CD4-positive, alpha-beta T cell treated with Interleukin-21 for 1 hour (primary cell): Measurements from ENCODE around the gene PSMD6.

Experiments
- DNase-seq: peaks from one replicate; pipeline ENCODE4 v3.0.0-alpha.2; 2020

Gene PSMD6

GRCh38 chr3:64042952-64043351 lies 19.7 kb upstream of the PSMD6 start:
- DNase-seq = no peak

- no peak for DNase-seq
These were observed 16.9 kb upstream of the PSMD6 start for GRCh38 chr3:64039981-64040733.

DNA sequence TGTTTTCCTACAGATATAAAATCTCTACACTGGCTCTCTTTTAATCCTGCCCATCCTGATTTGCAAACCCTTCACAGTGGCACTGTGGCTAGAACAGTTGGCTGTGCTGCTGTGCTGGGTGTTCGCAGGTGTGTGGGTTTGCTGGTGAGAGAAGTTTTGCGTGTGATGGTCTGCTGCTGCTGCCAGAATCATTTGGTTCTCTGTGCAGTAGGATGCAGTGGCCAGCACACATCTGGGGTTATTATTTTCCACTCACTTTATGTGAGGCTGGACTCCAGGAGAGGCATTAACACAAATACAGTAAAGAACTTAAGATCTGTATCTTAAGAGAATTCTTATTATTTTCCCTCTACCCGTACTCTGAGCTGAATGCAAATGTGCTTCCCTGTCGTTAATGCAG lies 16.0 kb upstream of the PSMD6 start:
- no peak for DNase-seq

DNA sequence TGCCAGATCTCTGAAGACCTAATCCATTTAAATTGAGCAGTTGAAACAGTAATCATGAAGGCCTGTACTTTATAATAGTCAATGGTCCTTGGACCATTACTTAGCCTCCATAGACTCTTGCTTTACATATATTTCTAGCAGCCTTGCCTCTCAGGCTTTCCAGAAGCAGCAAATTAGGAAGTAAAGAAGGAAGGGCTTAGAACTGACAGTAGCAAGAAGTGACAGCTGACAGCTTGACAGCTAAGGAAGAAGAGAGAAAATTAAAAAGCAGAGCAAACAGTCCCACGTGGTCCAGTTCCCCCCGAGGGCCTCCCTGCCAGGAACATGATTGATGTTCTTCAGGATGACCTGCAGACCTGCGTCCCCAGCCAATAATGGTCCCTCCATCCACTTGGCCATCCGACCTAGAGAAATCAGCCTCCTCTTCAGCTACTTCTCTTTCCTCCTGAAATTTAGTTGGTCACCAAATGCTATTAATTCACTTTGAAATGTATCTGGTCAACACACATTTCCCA lies 15.0 kb upstream of the PSMD6 start:
- DNase-seq = no peak

DNA sequence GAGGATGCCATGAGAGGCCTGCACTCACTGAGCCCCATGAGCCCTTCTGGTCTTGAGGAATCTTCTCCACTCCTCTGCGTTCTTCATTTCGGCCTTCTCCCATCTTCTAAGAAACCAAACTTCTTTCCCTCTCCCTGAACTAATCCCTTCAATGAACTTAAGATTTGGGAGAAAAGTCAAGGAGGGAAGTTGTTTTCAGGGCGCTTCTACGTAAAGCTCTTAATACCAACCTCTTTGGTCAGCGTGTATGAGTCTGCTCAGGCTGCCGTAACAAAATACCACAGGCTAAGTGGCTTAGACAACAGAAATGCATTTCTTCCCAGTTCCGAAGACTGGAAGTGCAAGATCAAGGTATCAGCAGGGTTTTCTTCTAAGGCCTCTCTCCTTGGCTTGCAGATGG lies 13.8 kb upstream of the PSMD6 start:
- DNase-seq = no peak

DNA sequence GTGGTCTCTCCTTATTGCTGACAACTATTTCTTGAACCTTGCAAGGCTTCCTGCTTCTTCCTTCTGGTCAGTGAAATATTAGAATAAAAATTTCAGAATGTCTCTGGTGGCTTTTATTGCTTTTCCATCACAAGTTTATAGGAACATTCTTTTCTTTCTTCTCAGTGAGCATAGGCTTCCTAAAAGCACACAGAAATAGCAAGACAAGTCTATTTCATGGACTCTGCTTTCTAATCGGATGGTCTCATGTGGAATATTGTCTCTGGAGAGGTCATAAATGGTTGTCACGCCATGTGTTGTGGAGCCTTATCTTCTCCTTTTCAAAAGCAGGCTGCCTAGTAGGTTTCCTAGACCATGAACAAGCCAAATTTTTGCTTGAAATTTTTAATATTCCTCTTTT lies 9.8 kb upstream of the PSMD6 start:
- no peak for DNase-seq

DNA sequence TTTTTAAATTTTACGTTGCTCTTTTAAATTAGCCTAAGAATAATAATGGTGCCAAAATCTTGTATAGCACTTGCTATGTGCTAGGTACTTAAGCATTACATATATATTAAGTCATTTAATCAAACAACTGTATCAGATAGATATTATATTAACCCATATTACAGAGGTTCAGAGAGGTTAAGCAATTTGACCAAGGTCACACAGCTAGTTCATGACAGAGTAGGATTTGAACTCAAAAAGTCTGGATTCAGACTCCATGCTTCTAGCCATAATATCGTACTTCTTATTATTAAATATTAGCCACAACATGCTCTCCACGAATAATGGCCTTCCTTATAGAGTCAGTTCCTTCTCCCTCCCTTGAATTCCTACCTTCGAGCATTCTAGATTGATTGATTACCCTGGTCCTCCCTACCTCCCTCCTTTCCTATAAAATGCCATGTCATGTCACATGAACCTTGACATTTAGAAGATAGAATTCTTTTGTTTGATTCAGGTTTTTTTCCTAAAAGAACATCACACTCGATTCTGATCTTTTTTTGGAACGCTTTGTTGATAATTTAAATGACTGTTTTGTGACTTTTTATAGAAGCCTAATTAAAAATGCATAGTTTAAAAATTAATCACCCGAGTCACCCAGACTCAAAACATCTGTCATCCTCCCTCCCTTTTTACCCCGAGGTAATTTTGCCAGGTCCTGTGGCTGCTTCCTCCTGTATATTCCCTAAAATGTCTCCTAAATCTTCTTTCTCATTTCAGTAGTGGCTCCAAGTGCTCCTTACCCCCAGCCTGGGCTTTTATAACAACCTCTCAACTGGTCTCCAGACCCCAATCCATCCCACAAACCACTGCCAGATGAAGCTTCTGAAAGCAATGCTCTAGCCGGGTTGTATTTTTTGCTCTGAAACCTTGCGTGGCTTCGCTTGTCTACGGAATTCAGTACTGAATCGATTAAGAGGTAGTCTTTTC lies 8.5 kb upstream of the PSMD6 start:
- DNase-seq = no peak

- peak; percentile 83 for DNase-seq
These were observed 7.4 kb upstream of the PSMD6 start for GRCh38 chr3:64030741-64031140.

DNA sequence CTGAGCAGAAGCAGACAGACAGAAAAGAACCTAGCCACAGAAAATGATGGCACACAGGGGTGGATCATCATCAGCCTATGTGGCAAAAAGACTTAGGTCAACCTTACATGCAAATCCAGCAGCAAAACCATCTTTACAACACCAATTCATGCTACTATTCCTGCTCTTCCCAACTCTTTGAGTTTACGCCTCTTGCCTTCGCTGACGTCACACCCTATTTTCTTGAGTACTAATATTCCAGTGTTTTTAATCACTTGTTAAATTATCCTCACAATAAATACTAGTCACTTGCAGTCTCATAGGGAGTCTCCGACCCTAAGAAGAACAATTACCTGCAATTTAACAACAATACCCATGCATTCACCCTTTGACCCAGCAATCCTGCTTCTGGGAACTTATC lies 6.0 kb upstream of the PSMD6 start:
- DNase-seq = no peak

DNA sequence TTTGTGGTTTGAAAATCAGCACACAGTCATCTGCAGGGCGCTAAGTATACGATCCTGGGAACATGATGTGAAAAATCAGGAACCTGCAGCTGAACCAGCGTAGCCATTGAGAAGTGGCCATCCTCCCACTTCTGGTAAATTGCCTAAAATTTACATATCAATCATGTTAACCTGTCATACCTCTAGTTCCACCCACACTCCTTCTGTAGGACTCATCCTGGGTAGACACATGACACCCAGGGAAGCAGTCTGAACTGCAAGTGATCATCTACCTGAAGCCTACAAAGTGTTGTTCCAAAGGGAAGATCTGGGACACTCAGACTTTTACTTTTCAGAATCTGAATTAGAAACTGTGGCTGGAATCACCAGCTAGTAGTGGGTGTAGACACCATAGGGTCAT lies 5.5 kb upstream of the PSMD6 start:
- DNase-seq = no peak

DNA sequence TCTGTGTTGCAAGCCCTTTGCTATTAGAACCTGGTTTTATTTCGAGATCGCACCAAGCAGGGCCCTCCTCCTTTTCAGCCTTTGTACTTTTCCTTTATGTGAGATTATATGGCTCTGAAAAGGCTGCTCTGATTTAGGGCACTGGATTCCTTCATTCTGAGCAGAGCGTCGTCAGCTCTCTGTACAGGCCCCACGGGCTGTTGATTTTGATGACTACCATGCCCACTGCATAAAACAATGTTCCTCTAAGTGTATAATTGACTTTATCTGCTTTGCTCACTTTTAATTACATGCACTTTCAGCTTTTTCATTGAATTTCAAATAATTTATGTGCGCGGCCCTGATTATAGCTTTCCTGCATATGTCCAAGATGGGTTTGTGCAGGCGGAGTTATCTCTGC lies 4.4 kb upstream of the PSMD6 start:
- DNase-seq = no peak

- DNase-seq = no peak
These were observed 3.1 kb upstream of the PSMD6 start for GRCh38 chr3:64026346-64026745.

DNA sequence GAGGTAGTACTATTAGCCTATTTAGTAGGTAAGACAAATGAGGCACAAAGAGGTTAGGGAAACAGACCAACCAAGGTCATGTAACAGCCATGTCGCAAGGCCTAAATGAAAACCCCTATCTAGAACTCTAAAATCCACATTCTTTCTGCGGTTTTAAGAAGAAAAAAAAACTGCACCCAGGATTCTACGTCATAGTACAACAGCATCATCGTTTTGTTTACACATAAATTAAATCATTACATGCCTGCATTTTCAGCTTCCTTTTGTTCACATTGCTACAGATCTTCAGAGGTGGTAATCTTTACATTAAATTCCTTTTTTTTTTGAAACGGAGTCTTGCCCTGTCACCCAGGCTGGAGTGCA lies 548 bp upstream of the PSMD6 start:
- DNase-seq = no peak

- DNase-seq = peak; percentile 25
These were observed 675 bp downstream of the PSMD6 start for GRCh38 chr3:64022451-64023186.

GRCh38 chr3:64021922-64022321 lies 1.4 kb downstream of the PSMD6 start:
- no peak for DNase-seq

- DNase-seq = no peak
These were observed 3.4 kb downstream of the PSMD6 start for GRCh38 chr3:64019879-64020278.

GRCh38 chr3:64019271-64019670 lies 4.0 kb downstream of the PSMD6 start:
- DNase-seq = no peak

DNA sequence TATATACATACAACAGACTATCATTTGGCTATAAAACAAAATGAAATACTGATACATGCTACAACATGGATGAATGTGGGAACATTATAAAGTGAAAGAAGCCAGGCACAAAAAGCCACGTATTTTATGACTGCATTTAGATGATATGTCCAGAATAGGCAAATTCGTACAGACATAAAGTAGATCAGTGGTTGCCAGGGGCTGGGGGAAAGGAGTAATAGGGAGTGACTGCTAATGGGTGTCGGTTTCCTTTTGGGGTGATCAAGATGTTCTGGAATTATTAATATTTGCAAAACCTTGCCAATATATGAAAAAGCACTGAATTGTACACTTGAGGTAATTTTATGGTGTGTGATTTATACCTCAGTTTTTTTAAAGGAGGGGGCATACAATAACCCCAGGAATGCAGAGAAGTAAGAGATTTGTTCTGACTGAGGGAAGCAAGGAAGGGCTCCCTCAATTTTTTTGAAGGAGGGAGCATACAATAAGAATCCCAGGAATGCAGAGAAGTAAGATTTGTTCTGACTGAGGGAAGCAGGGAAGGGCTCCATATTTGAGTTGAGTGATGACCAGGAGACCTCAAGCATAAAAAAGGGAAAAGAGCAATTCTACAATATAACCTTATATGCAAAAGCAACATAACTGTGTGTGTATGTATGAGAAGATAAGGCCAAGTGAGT lies 6.2 kb downstream of the PSMD6 start:
- no peak for DNase-seq

DNA sequence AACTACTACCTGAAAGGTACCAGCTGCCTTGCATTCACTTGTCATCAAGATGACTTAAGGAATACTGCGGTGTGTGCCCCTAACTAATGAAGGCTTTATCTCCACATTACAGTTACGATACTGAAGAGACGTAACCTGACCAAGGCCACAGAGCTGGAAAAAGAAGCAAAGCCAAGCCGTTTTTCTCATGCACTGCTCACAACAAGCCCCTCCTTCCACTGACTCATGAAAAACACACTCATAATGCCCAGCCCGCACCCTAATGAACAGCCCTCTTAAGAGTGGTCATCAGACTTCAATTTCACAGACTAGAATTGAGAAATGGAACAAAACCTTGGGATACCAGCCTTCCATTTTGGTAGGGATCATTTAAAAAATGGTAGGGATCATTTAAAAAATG lies 11.6 kb downstream of the PSMD6 start:
- DNase-seq = no peak

- DNase-seq = no peak
These were observed 13.1 kb downstream of the PSMD6 start for GRCh38 chr3:64010199-64010598.

- DNase-seq = no peak
These were observed 13.8 kb downstream of the PSMD6 start for GRCh38 chr3:64009528-64009927.

- DNase-seq = no peak
These were observed 14.6 kb downstream of the PSMD6 start for GRCh38 chr3:64008487-64009351.
